ENCODE results near the gene BCL11B.
"Not testable (repeated sequence)": the region's sequence is repeated elsewhere in the genome, so short reads cannot be mapped to it uniquely, and the experiment has no call there.

BCL11B gene

GRCh38 chr14:99232714-99233214, 39.2 kb downstream of the BCL11B start:
- ATAC-seq (peak; percentile 44), DNase-seq (peak in 1 of 2 donors; percentile 60)
- Mint-ChIP-seq H3K27me3 (no peaks in the 10 kb centered on the region), H3K4me1 (peaks cover 98% of the 10 kb centered on the region), H3K27ac (peak overlapping the region; percentile 90 to 92), H3K9me3 (peaks cover 0 to 6% of the 10 kb centered on the region in 2 donors), H3K4me3 (peak overlapping the region; percentile 84 to 88)

GRCh38 chr14:99231850-99232713, 39.9 kb downstream of the BCL11B start:
- Mint-ChIP-seq H3K27ac (peak overlapping the region; percentile 90 to 92), H3K9me3 (peaks cover 0 to 6% of the 10 kb centered on the region in 2 donors)
- peak; percentile 18 for ATAC-seq

GRCh38 chr14:99231161-99231849, 40.7 kb downstream of the BCL11B start:
- peak overlapping the region; percentile 93 to 99 for H3K27ac Mint-ChIP-seq
- H3K4me1 Mint-ChIP-seq: peaks cover 98% of the 10 kb centered on the region
- ATAC-seq: no peak
- H3K4me3 Mint-ChIP-seq: peak overlapping the region; percentile 88 to 89
- H3K27me3 Mint-ChIP-seq: no peaks in the 10 kb centered on the region
- no peak for DNase-seq
- H3K9me3 Mint-ChIP-seq: peaks cover 0 to 6% of the 10 kb centered on the region in 2 donors

More at GRCh38 chr14:99231850-99232713, 39.9 kb downstream of the BCL11B start:
- H3K27me3 Mint-ChIP-seq: no peaks in the 10 kb centered on the region
- peak overlapping the region; percentile 84 to 88 for H3K4me3 Mint-ChIP-seq
- DNase-seq: peak in 1 of 2 donors; percentile 64
- peaks cover 98% of the 10 kb centered on the region for H3K4me1 Mint-ChIP-seq

- ATAC-seq (peak; percentile 79), DNase-seq (peak; percentile 78 to 92)
- Mint-ChIP-seq H3K27me3 (no peaks in the 10 kb centered on the region), H3K27ac (peak overlapping the region; percentile 93 to 99), H3K4me3 (peak overlapping the region; percentile 88 to 89), H3K9me3 (peaks cover 0 to 6% of the 10 kb centered on the region in 2 donors), H3K4me1 (peaks cover 98% of the 10 kb centered on the region)
These were observed 41.5 kb downstream of the BCL11B start for GRCh38 chr14:99230208-99231151.

- Mint-ChIP-seq H3K27me3 (no peaks in the 10 kb centered on the region), H3K9me3 (peaks cover 0 to 6% of the 10 kb centered on the region in 2 donors), H3K27ac (peak overlapping the region; percentile 93 to 99), H3K4me1 (peaks cover 98% of the 10 kb centered on the region), H3K4me3 (peak overlapping the region; percentile 88 to 89)
- ATAC-seq: peak; percentile 18
- no peak for DNase-seq
These were observed 42.3 kb downstream of the BCL11B start for GRCh38 chr14:99229654-99230207.

- peaks cover 98% of the 10 kb centered on the region for H3K4me1 Mint-ChIP-seq
- H3K4me3 Mint-ChIP-seq: peak overlapping the region; percentile 88 to 89
- not testable (repeated sequence) for H3K27me3 Mint-ChIP-seq, ATAC-seq, DNase-seq, H3K9me3 Mint-ChIP-seq
- H3K27ac Mint-ChIP-seq: peak overlapping the region; percentile 23 to 84
These were observed 43.2 kb downstream of the BCL11B start for GRCh38 chr14:99228760-99229159.

- peaks cover 0 to 6% of the 10 kb centered on the region in 2 donors for H3K9me3 Mint-ChIP-seq
- H3K27me3 Mint-ChIP-seq: no peaks in the 10 kb centered on the region
- ATAC-seq (peak; percentile 25), DNase-seq (no peak)
- H3K4me1 Mint-ChIP-seq: peaks cover 98% of the 10 kb centered on the region
- H3K4me3 Mint-ChIP-seq: peak overlapping the region; percentile 70 to 89
- peak overlapping the region; percentile 87 to 93 for H3K27ac Mint-ChIP-seq
These were observed 45.3 kb downstream of the BCL11B start for GRCh38 chr14:99226687-99227086.

- Mint-ChIP-seq H3K4me1 (peaks cover 98% of the 10 kb centered on the region), H3K4me3 (peak overlapping the region; percentile 70 to 89)
- DNase-seq: no peak
These were observed 46.4 kb downstream of the BCL11B start for GRCh38 chr14:99225436-99226203.

GRCh38 chr14:99224948-99225347, 47.0 kb downstream of the BCL11B start:
- H3K27me3 Mint-ChIP-seq: no peaks in the 10 kb centered on the region
- DNase-seq: no peak
- H3K9me3 Mint-ChIP-seq: peaks cover 0 to 6% of the 10 kb centered on the region in 2 donors
- H3K4me1 Mint-ChIP-seq: peaks cover 98% of the 10 kb centered on the region
- H3K27ac Mint-ChIP-seq: peak overlapping the region; percentile 44 to 93
- H3K4me3 Mint-ChIP-seq: peak overlapping the region; percentile 70 to 89
- peak; percentile 9 for ATAC-seq

More at GRCh38 chr14:99225436-99226203, 46.4 kb downstream of the BCL11B start:
- peak overlapping the region; percentile 87 to 93 for H3K27ac Mint-ChIP-seq
- H3K9me3 Mint-ChIP-seq: peaks cover 0 to 6% of the 10 kb centered on the region in 2 donors
- no peaks in the 10 kb centered on the region for H3K27me3 Mint-ChIP-seq
- no peak for ATAC-seq

GRCh38 chr14:99224116-99224910, 47.7 kb downstream of the BCL11B start:
- Mint-ChIP-seq H3K27ac (peak overlapping the region; percentile 52 to 87), H3K9me3 (peaks cover 0 to 6% of the 10 kb centered on the region in 2 donors), H3K4me1 (peaks cover 98% of the 10 kb centered on the region), H3K4me3 (peak overlapping the region; percentile 70 to 89), H3K27me3 (no peaks in the 10 kb centered on the region)
- ATAC-seq: peak; percentile 17
- no peak for DNase-seq

GRCh38 chr14:99221445-99221844, 50.6 kb downstream of the BCL11B start:
- no peaks in the 10 kb centered on the region for H3K9me3 Mint-ChIP-seq

GRCh38 chr14:99217066-99217955, 54.7 kb downstream of the BCL11B start:
- Mint-ChIP-seq H3K9me3 (no peaks in the 10 kb centered on the region), H3K27me3 (no peaks in the 10 kb centered on the region), H3K4me1 (peaks cover 98% of the 10 kb centered on the region), H3K4me3 (peak overlapping the region; percentile 61 to 82), H3K27ac (peak overlapping the region; percentile 30 to 54)
- DNase-seq (no peak), ATAC-seq (no peak)

More at GRCh38 chr14:99221445-99221844, 50.6 kb downstream of the BCL11B start:
- ATAC-seq: no peak
- Mint-ChIP-seq H3K27me3 (no peaks in the 10 kb centered on the region), H3K4me3 (peak overlapping the region in 1 of 2 donors; percentile 10), H3K27ac (peak overlapping the region in 1 of 2 donors; percentile 9), H3K4me1 (peaks cover 98% of the 10 kb centered on the region)
- no peak for DNase-seq

Measured in stimulated activated naive CD8-positive, alpha-beta T cell treated with anti-CD3 and anti-CD28 coated beads, Interleukin-15, amount 100 ng/mL, for 72 hours (primary cell).